ENCODE results near the gene POLR1A.
"Not testable (repeated sequence)": the region's sequence is repeated elsewhere in the genome, so short reads cannot be mapped to it uniquely, and the experiment has no call there.

POLR1A gene

GRCh38 chr2:85995648-85996529 is 109.8 kb downstream of the POLR1A start:
- DNase-seq: no peak

DNA sequence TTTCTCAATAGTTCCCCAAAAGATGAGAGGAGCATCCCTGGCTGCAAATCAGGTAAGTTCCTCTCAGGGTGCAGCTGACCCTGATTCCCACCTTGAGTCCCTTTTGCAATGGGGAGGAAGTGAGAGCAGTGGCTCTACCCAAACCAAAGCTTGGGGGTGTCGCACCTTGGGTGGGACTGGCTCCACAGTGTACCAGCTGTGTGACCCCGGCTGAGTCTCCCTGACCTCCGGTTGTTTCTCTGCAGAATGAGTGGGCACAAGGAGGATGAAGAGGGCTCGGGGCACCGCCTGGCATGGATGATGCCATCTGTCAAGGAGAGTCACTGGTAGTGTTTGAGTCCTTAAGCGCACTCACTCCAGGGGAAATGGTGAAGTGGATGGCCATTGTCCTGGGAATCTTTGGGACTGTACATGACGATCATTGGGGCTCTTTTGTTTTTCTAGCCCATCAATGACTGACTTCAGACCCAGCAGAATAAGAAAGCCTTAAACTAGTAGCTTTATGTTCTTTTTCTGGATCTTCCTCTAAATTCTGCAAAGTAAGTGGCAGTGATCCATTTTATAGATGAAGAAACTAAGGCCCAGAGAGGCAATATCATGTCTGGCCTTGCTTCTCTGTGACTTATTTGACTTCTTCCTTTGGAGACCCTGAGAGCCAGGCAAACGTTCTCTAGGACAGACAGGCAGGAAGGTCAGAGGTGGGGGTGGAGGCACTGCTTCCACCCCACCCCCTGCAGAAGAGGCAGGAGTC is 110.6 kb downstream of the POLR1A start:
- no peak for DNase-seq

GRCh38 chr2:85994421-85994777 is 111.3 kb downstream of the POLR1A start:
- no peak for DNase-seq

GRCh38 chr2:85992611-85993010 is 113.1 kb downstream of the POLR1A start:
- no peak for DNase-seq

- not testable (repeated sequence) for DNase-seq
Measured at GRCh38 chr2:85992053-85992452, 113.6 kb downstream of the POLR1A start.

- DNase-seq: no peak
Measured at GRCh38 chr2:85990084-85990483, 115.6 kb downstream of the POLR1A start.

GRCh38 chr2:85989288-85989865 is 116.3 kb downstream of the POLR1A start:
- no peak for DNase-seq

DNA sequence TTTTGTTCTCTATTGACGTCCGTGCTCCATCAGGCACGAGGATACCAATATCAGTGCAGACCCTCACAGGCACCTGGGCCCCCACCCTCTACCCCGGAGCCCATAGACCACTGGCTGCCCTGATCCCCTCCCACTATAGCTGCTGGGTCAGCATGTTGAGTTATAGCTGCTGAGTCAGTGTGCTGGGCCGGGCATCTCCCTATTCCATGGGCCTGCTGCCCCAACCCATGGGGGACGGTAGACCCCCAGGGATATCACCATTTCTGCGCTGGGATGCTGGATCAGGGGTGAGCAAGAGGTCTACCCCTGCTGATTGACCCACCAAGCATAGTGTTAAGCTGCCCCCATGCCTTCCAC is 116.8 kb downstream of the POLR1A start:
- DNase-seq: no peak

DNA sequence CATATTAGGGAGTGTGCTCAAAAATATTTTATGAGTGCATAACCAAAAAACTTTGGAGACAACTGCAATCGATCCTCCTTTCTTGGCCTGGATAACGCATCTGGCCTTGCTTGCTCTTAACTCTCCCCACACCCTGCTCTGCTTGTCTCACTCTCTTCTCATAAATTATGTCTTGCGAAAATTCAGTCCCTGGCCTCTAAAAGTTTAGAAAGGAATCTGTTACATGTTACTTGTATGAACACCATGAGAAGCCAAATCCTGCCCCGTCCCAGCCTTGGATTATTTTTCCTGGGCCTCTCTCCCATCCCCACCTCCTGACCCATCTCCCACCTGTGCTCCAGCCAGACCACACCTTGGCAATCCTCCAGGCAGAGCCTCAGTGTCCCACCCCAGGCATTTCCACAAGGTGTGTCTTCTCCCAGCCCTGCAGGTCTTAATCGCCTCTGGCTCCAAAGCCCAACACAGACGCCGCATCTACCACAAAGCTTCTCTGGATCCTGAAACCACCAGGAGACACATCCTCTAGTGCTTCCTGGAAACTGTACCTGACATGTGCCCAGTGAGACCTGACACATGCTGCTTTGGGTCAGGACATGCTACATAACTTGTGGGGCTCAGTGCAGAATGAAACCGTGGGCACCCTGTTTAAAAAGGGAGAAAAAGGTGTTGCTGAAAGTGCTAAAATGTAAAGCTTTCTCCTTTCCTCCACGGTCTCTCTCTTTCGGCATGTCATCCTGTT is 117.3 kb downstream of the POLR1A start:
- no peak for DNase-seq

GRCh38 chr2:85987266-85988174 is 118.2 kb downstream of the POLR1A start:
- no peak for DNase-seq

GRCh38 chr2:85986121-85986520 is 119.6 kb downstream of the POLR1A start:
- DNase-seq: no peak

GRCh38 chr2:85984788-85985187 is 120.9 kb downstream of the POLR1A start:
- DNase-seq: no peak

DNA sequence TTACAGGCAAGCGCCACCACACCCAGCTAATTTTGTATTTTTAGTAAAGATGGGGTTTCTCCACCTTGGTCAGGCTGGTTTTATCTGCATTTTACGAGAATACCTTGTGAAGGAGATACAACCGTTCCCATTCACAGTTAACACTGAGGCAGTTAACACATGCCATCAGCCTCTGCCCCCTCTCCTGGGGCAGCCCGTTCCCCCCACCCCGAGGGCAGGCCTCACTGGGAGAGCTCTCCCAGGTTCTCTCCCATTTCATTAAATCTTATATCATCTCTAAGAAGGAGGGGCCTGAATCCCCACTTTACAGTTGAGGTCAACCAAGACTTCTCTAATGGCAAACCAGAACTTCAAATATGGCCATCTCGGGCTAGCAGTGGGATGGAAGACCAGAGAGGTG is 121.9 kb downstream of the POLR1A start:
- no peak for DNase-seq

DNA sequence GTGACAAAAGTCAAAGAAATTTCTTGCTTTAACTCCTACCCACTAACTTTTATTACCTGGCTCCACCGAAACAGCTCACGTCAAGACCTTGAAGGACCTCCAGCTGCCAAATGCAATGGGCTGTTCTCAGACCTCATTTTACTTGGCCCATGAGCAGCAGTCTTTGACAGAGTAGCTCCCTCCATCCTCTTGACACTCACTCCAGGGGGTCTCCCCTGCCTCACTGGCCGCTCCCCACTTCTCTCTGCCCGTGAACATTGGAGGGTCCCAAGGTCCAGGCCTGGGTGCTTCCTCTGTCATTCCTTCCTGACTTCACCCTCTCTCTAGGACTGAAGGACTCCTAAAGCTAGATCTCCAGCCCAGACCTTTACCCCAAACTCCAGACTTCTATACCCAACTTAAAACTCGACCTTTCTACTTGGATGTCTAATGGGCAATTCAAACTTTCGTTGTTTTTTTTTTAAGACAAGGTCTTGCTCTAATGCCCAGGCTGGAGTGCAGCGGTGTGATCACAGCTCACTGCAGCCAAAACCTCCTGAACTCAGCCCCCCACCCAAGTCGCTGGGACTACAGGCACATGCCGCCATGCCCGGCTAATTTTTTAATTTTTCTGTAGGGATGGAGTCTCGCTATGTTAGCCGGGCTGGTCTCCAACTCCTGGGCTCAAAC is 124.0 kb downstream of the POLR1A start:
- DNase-seq: no peak

DNA sequence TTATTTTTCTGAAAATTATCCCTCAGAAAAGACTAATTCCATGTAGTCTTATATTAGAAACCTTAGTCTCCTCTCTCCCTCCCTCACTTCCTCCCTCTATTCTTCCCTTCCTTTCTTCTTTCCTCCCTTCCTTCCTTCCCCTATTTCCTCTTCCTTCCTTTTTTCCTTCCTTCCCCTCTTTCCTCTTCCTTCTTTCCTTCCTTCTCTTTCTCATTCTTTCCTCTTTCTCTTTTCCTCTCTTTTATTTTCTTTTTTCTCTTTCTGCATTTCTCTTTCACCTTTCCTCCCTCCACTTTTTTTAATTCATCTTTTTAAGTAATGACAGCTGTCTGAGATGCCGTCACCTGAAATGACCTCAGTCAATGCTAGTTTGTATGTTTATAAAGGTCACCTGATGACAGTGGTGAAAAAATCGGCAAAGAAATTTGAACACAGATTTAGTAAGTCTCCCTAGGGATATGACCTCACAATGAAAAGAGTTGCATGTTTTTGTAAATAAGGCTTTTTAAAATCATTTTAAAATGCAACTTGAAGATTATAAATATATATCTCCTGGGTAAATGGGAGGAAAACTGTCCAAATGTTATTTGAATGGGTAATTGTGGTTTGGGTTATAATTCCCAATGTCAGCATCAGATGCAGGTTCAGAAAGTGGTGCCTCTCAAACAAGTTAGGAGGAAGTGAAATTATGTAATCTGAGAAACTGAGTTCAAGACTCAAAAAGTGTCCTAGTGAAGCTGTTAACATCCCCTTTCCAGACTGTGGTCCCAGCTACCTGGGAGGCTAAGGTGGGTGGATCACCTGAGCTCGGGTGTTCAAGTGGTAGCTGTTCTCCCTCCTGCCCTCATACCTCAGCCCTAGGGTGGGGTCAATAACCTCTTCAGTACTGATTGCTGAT is 126.6 kb downstream of the POLR1A start:
- DNase-seq: no peak

DNA sequence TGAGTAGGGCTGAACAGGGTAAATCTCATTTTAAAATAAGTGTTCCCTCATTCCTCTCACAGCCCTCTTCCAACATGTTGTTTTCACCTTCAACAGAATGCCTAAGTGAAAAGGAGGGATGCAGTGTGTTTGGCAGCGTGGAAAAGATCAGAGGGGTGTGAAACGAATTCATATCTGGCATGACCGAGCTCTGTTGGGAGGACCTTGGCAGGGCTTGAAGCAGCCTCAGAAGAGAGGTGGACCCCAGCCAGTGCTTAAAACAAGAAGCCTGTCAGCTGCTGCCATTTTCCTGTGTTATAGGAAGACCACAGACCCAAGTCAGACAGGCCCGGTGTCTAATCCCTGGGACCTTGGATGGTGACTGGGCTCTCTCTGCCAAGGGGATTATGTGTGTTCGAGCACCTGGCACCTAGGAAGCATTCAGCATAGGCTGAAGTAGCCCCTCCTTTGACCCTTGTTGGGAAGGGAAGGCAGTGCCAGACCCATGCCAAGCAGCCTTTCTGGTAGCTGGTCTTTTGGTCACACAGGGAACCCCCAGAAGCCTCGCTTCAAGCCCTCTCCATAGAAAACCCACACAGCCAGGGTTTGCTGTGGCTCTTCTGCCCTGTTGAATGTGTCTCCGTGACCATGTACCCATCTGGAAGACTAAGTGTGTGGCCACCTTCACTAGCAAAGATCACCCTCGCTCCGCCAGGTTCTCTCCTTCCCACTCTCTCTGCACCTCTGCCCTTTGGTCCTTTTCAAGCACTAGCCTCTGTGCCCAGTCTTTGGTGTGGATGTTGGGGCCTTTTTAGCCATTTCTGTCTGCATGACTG is 129.4 kb downstream of the POLR1A start:
- no peak for DNase-seq

- no peak for DNase-seq
Measured at GRCh38 chr2:85975581-85975980, 130.1 kb downstream of the POLR1A start.

DNA sequence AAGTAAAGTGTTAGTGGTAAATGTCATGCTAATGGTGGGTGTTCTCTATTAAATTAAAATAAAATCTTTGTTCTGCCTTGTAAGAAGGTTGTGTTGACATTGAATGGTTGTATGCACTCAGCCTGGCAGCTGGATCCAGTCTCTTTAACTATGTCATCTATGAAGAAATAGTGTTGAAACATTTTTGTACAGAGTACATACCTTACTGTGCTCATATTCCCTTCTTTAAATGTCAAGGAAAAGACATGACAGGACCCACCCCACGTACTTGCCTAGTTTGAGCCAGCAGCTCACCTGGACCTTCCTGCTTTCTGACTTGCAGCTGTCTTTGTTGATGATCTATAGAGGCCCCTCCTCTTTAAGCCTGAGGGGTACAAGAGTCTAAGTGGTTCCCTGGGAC is 131.3 kb downstream of the POLR1A start:
- no peak for DNase-seq

DNA sequence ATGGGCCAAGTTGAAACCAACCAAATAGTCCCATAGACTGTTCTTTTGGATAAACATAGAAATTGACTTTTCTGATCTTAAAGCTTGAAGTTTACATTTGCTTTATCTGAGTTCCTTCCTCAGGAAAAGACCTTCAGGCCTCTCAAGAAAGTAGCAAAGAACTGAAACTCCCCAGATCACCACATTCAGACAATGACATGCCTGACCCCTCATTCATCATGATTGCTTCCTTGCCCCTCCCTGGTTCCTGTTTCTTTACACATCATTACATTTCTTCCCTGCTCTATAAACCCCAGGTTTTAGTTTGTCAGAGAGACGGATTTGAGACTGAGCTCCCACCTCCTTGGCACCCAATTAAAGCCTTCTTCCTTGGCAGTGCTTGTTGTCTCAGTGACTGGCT is 133.3 kb downstream of the POLR1A start:
- DNase-seq: no peak

GRCh38 chr2:85971366-85971765 is 134.3 kb downstream of the POLR1A start:
- no peak for DNase-seq

Data from Kasumi-1 (cell line).